Measurements from ENCODE around the gene NFATC3.

The NFATC3 gene

GRCh38 chr16:68190736-68191510 lies 105.8 kb downstream of the NFATC3 start:
- no peak for DNase-seq

- DNase-seq = no peak
Measured at GRCh38 chr16:68194251-68194650, 109.1 kb downstream of the NFATC3 start.

GRCh38 chr16:68197250-68197649 lies 112.1 kb downstream of the NFATC3 start:
- DNase-seq = no peak

GRCh38 chr16:68200088-68200783 lies 115.1 kb downstream of the NFATC3 start:
- DNase-seq = no peak

GRCh38 chr16:68202091-68202519 lies 116.9 kb downstream of the NFATC3 start:
- no peak for DNase-seq

GRCh38 chr16:68206245-68206644 lies 121.1 kb downstream of the NFATC3 start:
- DNase-seq = no peak

- no peak for DNase-seq
Measured at GRCh38 chr16:68214726-68215125, 129.6 kb downstream of the NFATC3 start.

- DNase-seq = no peak
Measured at GRCh38 chr16:68215302-68215701, 130.1 kb downstream of the NFATC3 start.

GRCh38 chr16:68216240-68216639 lies 131.1 kb downstream of the NFATC3 start:
- DNase-seq = no peak

- DNase-seq = no peak
Measured at GRCh38 chr16:68217506-68217905, 132.3 kb downstream of the NFATC3 start.

- no peak for DNase-seq
Measured at GRCh38 chr16:68219725-68220351, 134.7 kb downstream of the NFATC3 start.

- DNase-seq = no peak
Measured at GRCh38 chr16:68223072-68223471, 137.9 kb downstream of the NFATC3 start.

- no peak for DNase-seq
Measured at GRCh38 chr16:68226116-68226515, 140.9 kb downstream of the NFATC3 start.

- DNase-seq = no peak
Measured at GRCh38 chr16:68227183-68227793, 142.1 kb downstream of the NFATC3 start.

- peak; percentile 13 to 50 for DNase-seq
Measured at GRCh38 chr16:68227850-68228553, 142.8 kb downstream of the NFATC3 start.

GRCh38 chr16:68228652-68229051 lies 143.5 kb downstream of the NFATC3 start:
- DNase-seq = no peak

- DNase-seq = peak; percentile 54 to 72
Measured at GRCh38 chr16:68229431-68230175, 144.4 kb downstream of the NFATC3 start.

GRCh38 chr16:68230176-68230571 lies 145.0 kb downstream of the NFATC3 start:
- DNase-seq = no peak

- no peak for DNase-seq
Measured at GRCh38 chr16:68230956-68231355, 145.8 kb downstream of the NFATC3 start.

- DNase-seq = no peak
Measured at GRCh38 chr16:68231384-68232136, 146.4 kb downstream of the NFATC3 start.

GRCh38 chr16:68232335-68232734 lies 147.2 kb downstream of the NFATC3 start:
- no peak for DNase-seq

All from Kasumi-1 (cell line).